Common myeloid progenitor, CD34-positive (primary cell): Measurements from ENCODE around the gene CGGBP1.
A peak's percentile ranks its signal among the peaks of the same experiment; 100 is the strongest.

Experiments used
- CTCF ChIA-PET: fragments of 350-600 bp; sonication (Branson Sonifier 250); formaldehyde crosslinking; loops from one replicate; lab custom pipeline; 2021; ENCODE audit warnings: antibody characterized with exemption; lab: Charles Lee
- POLR2A ChIA-PET: fragments of 350-600 bp; sonication (Branson Sonifier 250); formaldehyde crosslinking; loops from one replicate; lab custom pipeline; 2021; ENCODE audit warnings: antibody characterized with exemption; lab: Charles Lee
- DNase-seq, 3 donors: peaks; one replicate each; pipeline versions ENCODE4 v3.0.0 to v3.0.0-alpha.2; 2013
- H3K27ac ChIP-seq, 2 experiments: 1 replicate in 1 of 2; 2 replicates in 1 of 2; pipeline ENCODE4 v1.7.0; 2013; ENCODE audit warnings: inconsistent platforms in 2 of 2, low read length in 2 of 2, mild to moderate bottlenecking in 2 of 2, low read depth in 1 of 2, moderate library complexity in 1 of 2; ENCODE audit not compliant: severe bottlenecking in 2 of 2, insufficient read depth in 1 of 2, poor library complexity in 1 of 2
- H3K27me3 ChIP-seq, 5 experiments: replicated peaks in 2 of 5; 1 replicate in 3 of 5; 2 replicates in 2 of 5; pipeline versions ENCODE4 v1.6.1 to v1.7.0; 2013; ENCODE audit warnings: low read length in 4 of 5, mild to moderate bottlenecking in 2 of 5, moderate library complexity in 2 of 5, inconsistent platforms in 1 of 5; ENCODE audit not compliant: insufficient read depth in 5 of 5, control insufficient read depth in 4 of 5
- H3K36me3 ChIP-seq, 4 experiments: 1 replicate in 2 of 4; 2 replicates in 2 of 4; pipeline versions ENCODE4 v1.6.1 to v1.7.0; 2013; ENCODE audit warnings: low read length in 3 of 4, control low read depth in 1 of 4, mild to moderate bottlenecking in 1 of 4; ENCODE audit not compliant: control insufficient read depth in 4 of 4, insufficient read depth in 4 of 4
- H3K4me1 ChIP-seq, 4 experiments: 1 replicate in 3 of 4; 2 replicates in 1 of 4; pipeline versions ENCODE4 v1.6.1 to v1.7.1; 2013; ENCODE audit warnings: low read length in 3 of 4, mild to moderate bottlenecking in 3 of 4, control low read depth in 1 of 4, inconsistent platforms in 1 of 4, moderate library complexity in 1 of 4; ENCODE audit not compliant: control insufficient read depth in 4 of 4, insufficient read depth in 4 of 4; ENCODE audit errors: control extremely low read depth in 1 of 4
- H3K4me3 ChIP-seq, 7 experiments: 1 replicate in 4 of 7; 2 replicates in 3 of 7; pipeline versions ENCODE4 v1.5.1 to v1.7.0; 2013; ENCODE audit warnings: mild to moderate bottlenecking in 7 of 7, low read length in 6 of 7, moderate library complexity in 6 of 7, inconsistent platforms in 2 of 7, low read depth in 2 of 7, control low read depth in 1 of 7; ENCODE audit not compliant: insufficient read depth in 4 of 7, control insufficient read depth in 1 of 7; ENCODE audit errors: extremely low read depth in 1 of 7
- H3K9me3 ChIP-seq, 5 experiments: 1 replicate in 4 of 5; 2 replicates in 1 of 5; pipeline versions ENCODE4 v1.6.1 to v1.7.1; 2013; ENCODE audit warnings: low read length in 4 of 5, mild to moderate bottlenecking in 2 of 5, inconsistent platforms in 1 of 5, low read depth in 1 of 5, moderate library complexity in 1 of 5; ENCODE audit not compliant: control insufficient read depth in 4 of 5, insufficient read depth in 2 of 5; ENCODE audit errors: control extremely low read depth in 1 of 5
- WGBS: methylation state at CpG from one replicate; pipeline ENCODE4 v1.1.5; 2013; ENCODE audit not compliant: insufficient coverage; 5-methylcytosine and 5-hydroxymethylcytosine counted together

CGGBP1 gene

DNA sequence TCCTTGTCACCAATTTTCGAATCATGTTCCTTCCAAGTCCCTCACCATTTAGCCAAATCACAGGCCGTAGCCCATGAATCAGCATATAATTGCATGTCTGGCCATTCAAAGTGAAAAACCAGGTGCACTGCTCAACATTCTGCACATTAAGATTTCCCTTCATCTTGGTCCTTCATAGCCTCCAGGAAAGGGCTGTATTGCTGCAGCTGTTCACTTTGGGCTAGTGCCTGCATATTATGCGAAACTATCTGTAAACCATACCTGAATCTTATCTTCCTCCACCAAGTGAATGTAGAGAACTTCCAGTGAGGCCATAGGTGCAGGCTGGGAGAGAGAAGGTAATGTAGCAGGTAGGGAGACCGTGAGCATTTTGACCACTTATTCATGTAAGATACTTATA is 18.3 kb downstream of the CGGBP1 start:
- no peaks in the 10 kb centered on the region for H3K36me3 ChIP-seq
- no peak overlapping the region for H3K4me3 ChIP-seq
- ChIA-PET POLR2A (no interaction called here), CTCF (no interaction called here)
- no peaks in the 10 kb centered on the region for H3K27me3 ChIP-seq
- peaks cover 0 to 4% (median 0%) of the 10 kb centered on the region in 5 experiments for H3K9me3 ChIP-seq
- peaks cover 3 to 28% (median 9%) of the 10 kb centered on the region in 4 experiments for H3K4me1 ChIP-seq
- 97% methylated on average over 2 of the region's 4 CpGs for WGBS
- DNase-seq: no peak
- no peak overlapping the region for H3K27ac ChIP-seq

DNA sequence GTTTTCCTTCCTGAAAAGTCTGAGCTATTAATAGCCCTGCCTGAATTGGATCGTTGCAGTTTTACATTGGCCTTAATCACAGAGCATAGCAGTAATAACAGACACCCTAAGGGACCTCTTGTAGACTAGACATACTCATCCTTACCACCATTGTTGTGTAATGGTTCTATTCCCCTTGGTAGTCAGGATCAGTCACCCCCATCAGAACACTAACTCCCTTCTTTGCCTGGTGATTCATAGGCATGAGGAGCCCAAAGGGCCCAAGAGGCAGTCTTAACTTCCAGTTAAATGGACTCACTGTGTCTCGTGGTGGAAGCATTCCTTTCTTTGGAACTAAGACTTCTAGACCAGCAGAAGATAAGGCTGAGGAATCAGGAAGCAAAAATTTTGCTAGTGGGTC is 20.2 kb downstream of the CGGBP1 start:
- H3K27me3 ChIP-seq: no peaks in the 10 kb centered on the region
- DNase-seq: no peak
- POLR2A ChIA-PET: no interaction called here
- H3K4me1 ChIP-seq: peaks cover 8 to 32% (median 12%) of the 10 kb centered on the region in 4 experiments
- 100% methylated on average over 1 of the region's 2 CpGs for WGBS
- H3K36me3 ChIP-seq: no peaks in the 10 kb centered on the region
- H3K9me3 ChIP-seq: peaks cover 0 to 4% (median 0%) of the 10 kb centered on the region in 5 experiments
- no peak overlapping the region for H3K4me3 ChIP-seq
- CTCF ChIA-PET: interaction anchor here (0.7 to 1.7 kb wide), 2 partner anchors 14 to 100 kb away, joined by 3 to 4 read pairs; no protein-coding TSS in a partner anchor
- no peak overlapping the region for H3K27ac ChIP-seq

DNA sequence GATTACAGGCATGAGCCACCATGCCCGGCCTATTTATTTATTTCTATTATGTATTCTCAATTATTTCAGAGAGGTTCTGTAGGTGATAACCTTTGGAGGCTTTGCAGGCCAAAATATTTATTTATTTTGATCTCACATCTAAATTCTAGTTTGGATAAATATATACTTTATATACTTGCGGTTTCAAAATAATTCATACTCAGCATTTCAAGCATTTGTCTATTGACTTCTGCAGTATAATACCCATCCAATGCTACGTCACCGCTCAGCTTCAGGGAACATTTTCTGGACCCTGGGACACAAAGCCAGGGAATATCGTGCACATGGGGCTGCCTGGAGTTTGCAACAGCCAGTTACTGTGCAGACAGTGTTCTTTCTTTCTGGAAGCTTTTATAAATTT is 22.6 kb downstream of the CGGBP1 start:
- ChIA-PET POLR2A (no interaction called here), CTCF (no interaction called here)
- Histone ChIP-seq H3K9me3 (peaks cover 0 to 4% (median 0%) of the 10 kb centered on the region in 5 experiments), H3K4me3 (no peak overlapping the region), H3K27me3 (no peaks in the 10 kb centered on the region), H3K36me3 (no peaks in the 10 kb centered on the region), H3K4me1 (peaks cover 14 to 53% (median 26%) of the 10 kb centered on the region in 4 experiments), H3K27ac (no peak overlapping the region)
- DNase-seq: no peak
- 83% methylated on average over 3 of the region's 5 CpGs for WGBS

DNA sequence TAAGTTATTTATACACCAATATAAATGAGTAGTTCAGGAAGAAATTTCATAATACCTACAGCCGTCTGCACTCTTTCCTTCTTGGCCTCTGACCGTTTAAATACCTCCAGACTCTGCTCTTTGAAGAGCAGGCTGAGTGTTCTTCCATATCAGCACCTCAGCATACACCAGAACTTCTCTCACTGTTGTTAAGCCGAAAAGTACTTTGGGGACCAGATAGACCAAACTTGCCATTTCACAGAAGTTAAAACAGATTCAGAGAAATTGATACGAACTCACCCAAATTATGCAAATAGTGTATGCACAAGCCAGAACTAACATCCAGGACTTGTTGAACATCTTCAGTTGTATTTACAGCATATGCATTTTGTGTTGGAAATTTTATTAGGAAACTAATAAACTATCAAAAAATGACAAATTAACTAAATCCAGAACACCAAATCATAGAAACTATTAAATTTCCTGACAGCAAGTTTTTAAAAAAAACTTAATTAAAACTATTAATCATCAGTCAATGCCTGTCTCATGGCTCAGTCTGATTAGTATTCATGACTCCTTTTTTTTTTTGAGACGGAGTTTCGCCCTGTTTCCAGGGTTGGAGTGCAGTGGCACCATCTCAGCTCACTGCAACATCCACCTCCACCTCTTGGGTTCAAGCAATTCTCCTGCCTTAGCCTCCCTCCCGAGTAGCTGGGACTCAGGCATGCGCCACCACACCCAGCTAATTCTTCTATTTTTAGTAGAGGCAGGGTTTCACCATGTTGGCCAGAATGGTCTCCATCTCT is 24.1 kb downstream of the CGGBP1 start:
- peak overlapping the region in 3 of 7 experiments; percentile 13 to 47 (median 44) for H3K4me3 ChIP-seq

DNA sequence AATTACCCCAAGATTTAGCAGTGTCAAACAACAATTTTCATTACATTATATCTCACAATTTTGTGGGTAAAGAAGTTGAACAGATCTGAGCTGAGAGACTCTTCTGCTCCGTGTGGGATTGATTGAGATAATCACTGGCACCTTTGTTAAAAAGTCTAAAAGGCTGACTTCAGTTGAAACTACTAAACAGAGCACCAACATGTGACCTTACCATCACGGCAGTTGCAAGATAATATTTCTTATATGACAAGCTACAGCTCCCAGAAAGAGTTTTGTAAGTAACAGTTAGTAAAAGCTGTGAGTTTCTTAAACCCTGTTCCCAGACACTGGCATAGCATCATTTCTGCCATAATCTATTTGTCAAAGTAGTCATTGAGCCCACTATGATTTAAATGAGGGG is 25.0 kb downstream of the CGGBP1 start:
- WGBS: no CpG with 5 or more reads among the region's 2 CpGs
- Histone ChIP-seq H3K4me1 (peaks cover 14 to 56% (median 27%) of the 10 kb centered on the region in 4 experiments), H3K36me3 (no peaks in the 10 kb centered on the region), H3K4me3 (peak overlapping the region in 4 of 7 experiments; percentile 19 to 47 (median 41)), H3K27me3 (no peaks in the 10 kb centered on the region), H3K27ac (peak overlapping the region; percentile 47 to 84), H3K9me3 (no peaks in the 10 kb centered on the region)
- CTCF ChIA-PET: interaction anchor here (0.9 kb wide), 1 partner anchor 79 kb away, joined by 3 read pairs; no protein-coding TSS in a partner anchor
- peak in 2 of 3 donors; percentile 50 to 73 for DNase-seq
- POLR2A ChIA-PET: no interaction called here

More for the DNA sequence above, 24.1 kb downstream of the CGGBP1 start:
- H3K36me3 ChIP-seq: no peaks in the 10 kb centered on the region
- 39% methylated on average over 5 of the region's 8 CpGs for whole genome bisulfite sequencing
- DNase-seq: peak in 1 of 3 donors; percentile 43
- H3K4me1 ChIP-seq: peaks cover 14 to 56% (median 27%) of the 10 kb centered on the region in 4 experiments
- ChIA-PET CTCF (interaction anchor here (0.8 to 0.9 kb wide), 2 partner anchors 55 to 79 kb away, joined by 3 read pairs; no protein-coding TSS in a partner anchor), POLR2A (no interaction called here)
- no peaks in the 10 kb centered on the region for H3K27me3 ChIP-seq
- H3K27ac ChIP-seq: peak overlapping the region; percentile 27 to 84
- peaks cover 0 to 4% (median 0%) of the 10 kb centered on the region in 5 experiments for H3K9me3 ChIP-seq

DNA sequence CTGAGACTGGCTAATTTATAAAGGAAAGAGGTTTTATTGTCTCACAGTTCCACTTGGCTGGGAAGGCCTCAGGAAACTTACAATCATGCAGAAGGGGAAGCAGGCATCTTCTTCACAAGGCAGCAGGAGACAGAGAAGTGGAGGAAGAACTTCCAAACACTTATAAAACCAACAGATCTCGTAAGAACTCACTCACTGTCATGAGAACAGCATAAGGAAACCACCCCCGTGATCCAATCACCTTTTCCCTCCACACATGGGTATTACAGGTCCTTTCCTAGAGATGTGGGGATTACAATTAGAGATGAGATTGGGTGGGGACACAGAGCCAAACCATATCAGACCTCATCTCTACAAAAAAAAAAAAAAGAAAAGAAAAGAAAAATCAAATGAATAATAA is 25.7 kb downstream of the CGGBP1 start:
- WGBS: no CpG with 5 or more reads among the region's 2 CpGs
- POLR2A ChIA-PET: interaction anchor here (2.6 kb wide), 1 partner anchor 26 kb away, joined by 11 read pairs; the partner anchor contains the start of genes CGGBP1 and ZNF654
- peak overlapping the region in 3 of 7 experiments; percentile 4 to 50 (median 16) for H3K4me3 ChIP-seq
- DNase-seq: peak in 1 of 3 donors; percentile 31
- H3K9me3 ChIP-seq: no peaks in the 10 kb centered on the region
- H3K36me3 ChIP-seq: no peaks in the 10 kb centered on the region
- CTCF ChIA-PET: interaction anchor here (1.8 to 2.1 kb wide), 2 partner anchors 13 to 28 kb away, joined by 6 to 7 read pairs; no protein-coding TSS in a partner anchor
- no peaks in the 10 kb centered on the region for H3K27me3 ChIP-seq
- peaks cover 10 to 53% (median 27%) of the 10 kb centered on the region in 4 experiments for H3K4me1 ChIP-seq
- peak overlapping the region; percentile 62 to 84 for H3K27ac ChIP-seq
